K562 treated with DMSO at 1 percent for 24 hours (cell line): ENCODE measurements around the gene PLSCR5. TPM values are rescaled to one million over a fixed set of nuclear protein-coding genes. Genes with fewer than 3 reads are reported as not detected.

Experiments
- total RNA-seq: library from RNA; unstranded; fragments of 300-600 nt; gene quantifications from 2 replicates; pipeline ENCODE4 v1.2.3, GENCODE V29; 2022; ENCODE audit warnings: low read depth; ENCODE audit not compliant: insufficient read depth

PLSCR5 gene, protein sequence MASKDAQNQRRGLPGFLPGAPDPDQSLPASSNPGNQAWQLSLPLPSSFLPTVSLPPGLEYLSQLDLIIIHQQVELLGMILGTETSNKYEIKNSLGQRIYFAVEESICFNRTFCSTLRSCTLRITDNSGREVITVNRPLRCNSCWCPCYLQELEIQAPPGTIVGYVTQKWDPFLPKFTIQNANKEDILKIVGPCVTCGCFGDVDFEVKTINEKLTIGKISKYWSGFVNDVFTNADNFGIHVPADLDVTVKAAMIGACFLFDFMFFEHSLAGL
- not detected in 2 replicates for total RNA-seq

DNA sequence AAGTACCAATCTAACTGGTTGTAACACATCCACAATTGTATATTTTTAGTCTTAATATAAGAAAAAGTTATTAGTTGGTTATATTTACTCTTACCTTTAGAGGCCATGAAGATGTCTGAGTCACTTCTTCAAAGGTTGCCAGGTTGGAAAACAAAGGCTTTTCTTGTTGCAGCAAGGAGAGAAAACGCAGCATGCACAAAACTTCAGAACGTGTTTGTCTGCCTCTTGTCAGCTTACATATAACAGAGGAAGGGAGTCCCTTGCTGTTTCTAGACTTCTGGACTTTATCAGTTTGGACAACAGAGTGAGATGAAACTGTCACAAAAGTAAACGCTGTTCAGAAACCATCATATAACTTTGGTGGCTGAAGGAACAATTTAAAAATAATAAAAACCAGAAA lies at the start of gene PLSCR5:
Gene PLSCR5 (minus strand): TSS at position 241 of the 400 bp plus-strand sequence. CDS start 134 bp downstream, at position 107.

DNA sequence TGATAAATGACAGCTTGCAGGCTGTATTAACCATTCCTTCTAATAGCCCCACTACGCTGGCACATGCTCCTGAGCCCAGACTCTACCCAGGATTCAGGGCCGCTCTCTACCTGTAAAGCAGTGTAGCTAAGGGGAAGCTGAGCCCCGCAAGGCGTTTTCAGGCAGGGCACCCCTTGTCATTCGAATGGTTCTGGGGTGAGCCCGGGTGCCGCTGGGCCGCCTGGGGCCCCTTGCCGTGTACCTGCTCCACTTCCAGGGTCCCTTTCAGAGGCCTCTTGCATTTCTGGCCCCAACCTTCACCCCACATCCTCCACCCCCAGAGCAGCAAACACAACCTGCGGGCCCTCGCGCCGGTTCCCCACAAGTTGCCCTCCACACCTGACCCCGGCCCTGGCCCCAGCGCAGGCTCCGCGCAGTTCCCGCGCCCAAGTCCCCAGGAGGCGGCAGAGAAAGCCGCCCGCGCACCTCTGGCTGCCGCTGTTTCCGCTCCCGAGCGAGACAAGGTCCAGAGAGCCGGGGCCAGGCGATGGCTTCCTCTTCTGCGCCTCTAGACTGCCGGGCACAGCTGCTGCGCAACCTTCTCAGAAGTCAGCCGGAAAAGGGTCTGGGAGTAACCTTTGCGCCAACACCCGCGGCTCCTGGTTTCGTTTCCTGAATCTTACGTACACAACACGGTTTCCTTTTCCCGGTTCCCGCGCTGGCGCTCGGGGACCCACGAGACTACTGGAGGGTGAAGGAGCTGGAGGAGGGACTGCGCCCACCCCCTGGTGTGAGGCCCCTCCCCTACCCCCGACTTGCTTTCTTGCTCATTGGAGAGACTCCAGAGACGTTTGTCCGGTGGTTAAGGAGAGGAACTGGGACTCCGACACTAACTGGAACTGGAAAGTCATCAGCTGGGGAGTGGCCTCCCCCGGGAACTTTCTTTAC lies 60.9 kb downstream of the PLSCR5 start, which contains the start of gene PLSCR1:
Gene PLSCR1 (minus strand): TSS at position 606 of the 927 bp plus-strand sequence. CDS start 8,055 bp downstream, outside the sequence.

Other genes with a start within 250 kb of the PLSCR5 start
- gene PLSCR2, start 135.8 kb downstream of the PLSCR5 start, total RNA-seq: not detected in 2 replicates
- gene PLSCR1, start 60.7 kb downstream of the PLSCR5 start, total RNA-seq: 50.7 and 65.4 TPM in 2 replicates